Measurements from ENCODE around the gene SDK1.

DNA sequence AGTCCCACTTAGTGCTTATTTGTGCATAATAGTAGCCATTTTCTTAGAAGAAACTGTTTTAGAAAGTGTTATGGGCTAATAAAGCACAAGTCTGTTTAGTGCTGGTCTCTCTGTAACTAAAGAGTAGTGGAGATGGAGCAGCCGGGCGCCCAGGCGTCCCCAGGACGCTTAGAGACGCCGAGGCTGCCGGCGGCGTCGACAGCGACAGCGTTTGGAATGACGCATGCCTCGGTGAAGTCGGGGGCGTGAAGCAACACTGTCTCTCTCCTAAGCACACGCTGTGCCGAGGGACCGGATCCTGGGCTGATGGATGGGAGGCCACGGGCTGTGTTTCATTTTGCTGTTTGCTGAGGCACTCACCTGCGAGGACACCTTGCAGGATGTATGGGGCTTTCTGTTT, 792.4 kb downstream of the SDK1 start:
- no peak for TF ChIP-seq POLR2A (IDR thresholded peaks at IDR 0.05; ENCODE audit: low read length)
- TF ChIP-seq GATA1 (IDR thresholded peaks at IDR 0.05; ENCODE audit: low read depth, low read length), result no peak
